Measurements from ENCODE around the gene ASPSCR1.
A peak's percentile ranks its signal among the peaks of the same experiment; 100 is the strongest.

Gene ASPSCR1

GRCh38 chr17:81968396-81968745 is 9.1 kb upstream of the ASPSCR1 start:
- Histone ChIP-seq H3K36me3 (ENCODE audit: low read length) (no peaks in the 10 kb centered on the region), H4K20me1 (ENCODE audit: low read depth, low read length) (no peaks in the 10 kb centered on the region), H3K9me3 (ENCODE audit: insufficient read depth, low read length) (peaks cover 1% of the 10 kb centered on the region; the same call in 1 of the 2 replicates), H3F3A (ENCODE audit: insufficient read depth) (peaks cover 33% of the 10 kb centered on the region), H2AFZ (ENCODE audit: low read depth, low read length, severe bottlenecking) (no peak overlapping the region), H3K27ac (ENCODE audit: low read depth, low read length) (peak overlapping the region; percentile 75), H3K27me3 (ENCODE audit: low read length) (no peaks in the 10 kb centered on the region), H3K4me2 (ENCODE audit: low read depth, low read length, poor library complexity, severe bottlenecking) (peak overlapping the region; percentile 57), H3K9ac (ENCODE audit: low read length) (peak overlapping the region; percentile 57), H3K79me2 (ENCODE audit: insufficient read depth, low read length) (no peaks in the 10 kb centered on the region), H3K4me3 (ENCODE audit: insufficient read depth, low read length, poor library complexity, severe bottlenecking) (peak overlapping the region; percentile 26), H3K9me2 (replicated peaks; ENCODE audit: insufficient read depth, low read length) (no peaks in the 10 kb centered on the region)
- TF ChIP-seq EZH2phosphoT487 (conservative IDR thresholded peaks at IDR 0.05; ENCODE audit: low read length), result no peak
- TF ChIP-seq CTCF (IDR thresholded peaks at IDR 0.05; ENCODE audit: insufficient read depth, low read length, poor library complexity, severe bottlenecking), result no peak

- no peak overlapping the region for H3K4me2 ChIP-seq (ENCODE audit: low read depth, low read length, poor library complexity, severe bottlenecking)
- H3K9ac ChIP-seq (ENCODE audit: low read length), result no peak overlapping the region
- H3K9me3 ChIP-seq (ENCODE audit: insufficient read depth, low read length), result peaks cover 4% of the 10 kb centered on the region; the same call in 1 of the 2 replicates
- H2AFZ ChIP-seq (ENCODE audit: low read depth, low read length, severe bottlenecking), result no peak overlapping the region
- TF ChIP-seq CTCF (IDR thresholded peaks at IDR 0.05; ENCODE audit: insufficient read depth, low read length, poor library complexity, severe bottlenecking) (no peak), EZH2phosphoT487 (conservative IDR thresholded peaks at IDR 0.05; ENCODE audit: low read length) (no peak)
- no peaks in the 10 kb centered on the region for H3K9me2 ChIP-seq (replicated peaks; ENCODE audit: insufficient read depth, low read length)
- no peak overlapping the region for H3K4me3 ChIP-seq (ENCODE audit: insufficient read depth, low read length, poor library complexity, severe bottlenecking)
- H3K36me3 ChIP-seq (ENCODE audit: low read length), result no peaks in the 10 kb centered on the region
- no peaks in the 10 kb centered on the region for H3K79me2 ChIP-seq (ENCODE audit: insufficient read depth, low read length)
- no peaks in the 10 kb centered on the region for H4K20me1 ChIP-seq (ENCODE audit: low read depth, low read length)
- peaks cover 33% of the 10 kb centered on the region for H3F3A ChIP-seq (ENCODE audit: insufficient read depth)
- no peaks in the 10 kb centered on the region for H3K27me3 ChIP-seq (ENCODE audit: low read length)
- H3K27ac ChIP-seq (ENCODE audit: low read depth, low read length), result no peak overlapping the region
These were observed 8.3 kb upstream of the ASPSCR1 start for GRCh38 chr17:81968850-81969812.

GRCh38 chr17:81973432-81973831 is 4.0 kb upstream of the ASPSCR1 start:
- Histone ChIP-seq H3K27ac (ENCODE audit: low read depth, low read length) (no peak overlapping the region), H3K79me2 (ENCODE audit: insufficient read depth, low read length) (peaks cover 7% of the 10 kb centered on the region; the same call in 1 of the 2 replicates), H3K9me3 (ENCODE audit: insufficient read depth, low read length) (peaks cover 4% of the 10 kb centered on the region; the same call in 1 of the 2 replicates), H3K4me2 (ENCODE audit: low read depth, low read length, poor library complexity, severe bottlenecking) (no peak overlapping the region), H2AFZ (ENCODE audit: low read depth, low read length, severe bottlenecking) (no peak overlapping the region), H4K20me1 (ENCODE audit: low read depth, low read length) (no peaks in the 10 kb centered on the region), H3F3A (ENCODE audit: insufficient read depth) (peaks cover 3% of the 10 kb centered on the region; the same call in 1 of the 2 replicates), H3K4me3 (ENCODE audit: insufficient read depth, low read length, poor library complexity, severe bottlenecking) (no peak overlapping the region), H3K36me3 (ENCODE audit: low read length) (no peaks in the 10 kb centered on the region), H3K9me2 (replicated peaks; ENCODE audit: insufficient read depth, low read length) (no peaks in the 10 kb centered on the region), H3K27me3 (ENCODE audit: low read length) (no peaks in the 10 kb centered on the region), H3K9ac (ENCODE audit: low read length) (no peak overlapping the region)
- no peak for TF ChIP-seq CTCF (IDR thresholded peaks at IDR 0.05; ENCODE audit: insufficient read depth, low read length, poor library complexity, severe bottlenecking)
- no peak for TF ChIP-seq EZH2phosphoT487 (conservative IDR thresholded peaks at IDR 0.05; ENCODE audit: low read length)

Measured in SU-DHL-6 (cell line).